Uterus (tissue), 4 donors: ENCODE results near the gene ANKRD61. TPM values are rescaled to one million over a fixed set of nuclear protein-coding genes. Genes with fewer than 3 reads are reported as not detected.
"Not testable (repeated sequence)": the region's sequence is repeated elsewhere in the genome, so short reads cannot be mapped to it uniquely, and the experiment has no call there.

Experiments used
- DNase-seq, 2 donors: peaks; one replicate each; pipeline ENCODE4 v3.0.0-alpha.2; 2019 to 2020
- H3K27ac ChIP-seq, 2 donors: fragments of 200-600 bp; sonication (generic); 1 replicate in 1 of 2; 2 replicates in 1 of 2; pipeline ENCODE4 v1.5.1; 2016 to 2018
- H3K27me3 ChIP-seq, 2 donors: fragments of 200-600 bp; sonication (generic); one replicate each; pipeline ENCODE4 v1.5.1; 2018 to 2019; ENCODE audit warnings: control low read depth in 1 of 2
- H3K36me3 ChIP-seq, 2 donors: fragments of 200-600 bp; sonication (generic); one replicate each; pipeline ENCODE4 v1.5.1; 2019; ENCODE audit warnings: control low read depth in 1 of 2
- H3K4me1 ChIP-seq, 2 donors: fragments of 200-600 bp; sonication (generic); one replicate each; pipeline ENCODE4 v1.5.1; 2018 to 2019; ENCODE audit warnings: control low read depth in 1 of 2
- H3K4me3 ChIP-seq, 2 donors: fragments of 200-600 bp; sonication (generic); 1 replicate in 1 of 2; 2 replicates in 1 of 2; pipeline ENCODE4 v1.5.1; 2018 to 2019; ENCODE audit warnings: mild to moderate bottlenecking in 1 of 2
- H3K9me3 ChIP-seq, 2 donors: fragments of 200-600 bp; sonication (generic); one replicate each; pipeline ENCODE4 v1.5.1; 2019; ENCODE audit warnings: control low read depth in 1 of 2
- POLR2A ChIP-seq, 2 donors: fragments of 450-650 bp; IDR thresholded peaks; one replicate each; pipeline ENCODE4 v1.6.1; 2016; ENCODE audit warnings: antibody characterized with exemption in 2 of 2, mild to moderate bottlenecking in 1 of 2, moderate library complexity in 1 of 2
- intact Hi-C: fragments of 100-400 bp; cut with DNase I; formaldehyde crosslinking; loops from one replicate; pipeline ENCODE4 v1.15.1; 2023; ENCODE audit warnings: low total_unique reads
- total RNA-seq, 4 donors: library from RNA; depleted of rRNA in 3 of 4; stranded (reverse); fragments of >200 nt in 3 of 4; gene quantifications; one replicate each; pipeline versions ENCODE4 v1.1.0 to v1.2.4, GENCODE V29; 2014 to 2023
- TF ChIP-seq, protein P1 (sequence below), 4 experiments: fragments of 200-600 bp in 2 of 4; fragments of 450-650 bp in 2 of 4; sonication (generic) in 2 of 4; IDR thresholded peaks; one replicate each; pipeline ENCODE4 v1.5.1; 2016 to 2019; ENCODE audit warnings: antibody characterized with exemption in 4 of 4, mild to moderate bottlenecking in 2 of 4, moderate library complexity in 1 of 4
- donor health status: DM: yes; HTN: yes; CAD: no.

The ANKRD61 gene
- total RNA-seq, 4 donors from 2014 or later = 0.46 TPM; not detected in 3

DNA sequence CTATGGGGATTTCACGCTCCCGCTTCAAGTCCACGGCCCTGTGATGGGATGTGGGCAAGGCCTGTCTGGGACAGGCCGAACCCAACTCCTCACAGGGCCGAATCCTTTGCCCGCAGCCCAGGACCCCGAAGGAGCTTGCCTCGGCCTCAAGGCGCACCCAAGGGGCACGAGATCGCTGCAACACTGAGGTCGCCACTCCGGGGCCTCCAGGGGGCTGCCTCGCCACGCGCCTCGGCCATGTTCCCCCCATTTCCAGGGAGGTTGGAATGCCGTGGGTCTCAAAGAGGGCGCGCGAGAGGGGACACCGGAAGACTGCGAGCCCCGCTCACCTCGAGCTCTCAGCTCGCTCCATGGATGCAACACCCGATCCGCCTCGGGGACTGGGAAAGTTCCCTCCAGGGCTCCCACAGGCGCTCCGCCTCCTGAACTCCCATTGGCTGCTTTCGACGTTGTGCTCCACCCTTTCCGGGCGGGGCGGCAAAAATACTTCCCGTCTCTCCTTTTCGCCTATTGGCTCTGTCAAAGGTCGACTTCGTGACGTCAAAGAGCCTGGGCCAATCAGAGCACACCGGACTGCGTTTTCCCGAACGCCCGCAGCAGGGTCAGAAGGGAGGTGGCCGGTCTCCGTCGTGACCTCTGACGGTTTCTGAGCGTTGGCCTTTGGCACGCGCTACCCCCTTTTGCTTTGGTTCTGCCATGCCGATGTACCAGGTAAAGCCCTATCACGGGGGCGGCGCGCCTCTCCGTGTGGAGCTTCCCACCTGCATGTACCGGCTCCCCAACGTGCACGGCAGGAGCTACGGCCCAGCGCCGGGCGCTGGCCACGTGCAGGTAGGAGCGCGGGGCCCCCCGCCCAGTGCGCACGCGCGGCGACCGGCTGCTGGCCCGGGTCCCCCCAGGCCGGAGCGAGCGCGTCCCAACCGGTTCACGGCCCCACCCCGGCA is 22.2 kb upstream of the ANKRD61 start, which contains the start of the genes AIMP2 and PMS2:
Gene AIMP2, plus strand, starts transcription at position 605 of the 944 bp plus-strand sequence. Its CDS starts 92 bp downstream, at position 697.
Gene PMS2, minus strand, starts transcription at position 382 of the 944 bp plus-strand sequence. Its CDS starts 30 bp downstream, at position 352.
- TF ChIP-seq, protein P1, sequence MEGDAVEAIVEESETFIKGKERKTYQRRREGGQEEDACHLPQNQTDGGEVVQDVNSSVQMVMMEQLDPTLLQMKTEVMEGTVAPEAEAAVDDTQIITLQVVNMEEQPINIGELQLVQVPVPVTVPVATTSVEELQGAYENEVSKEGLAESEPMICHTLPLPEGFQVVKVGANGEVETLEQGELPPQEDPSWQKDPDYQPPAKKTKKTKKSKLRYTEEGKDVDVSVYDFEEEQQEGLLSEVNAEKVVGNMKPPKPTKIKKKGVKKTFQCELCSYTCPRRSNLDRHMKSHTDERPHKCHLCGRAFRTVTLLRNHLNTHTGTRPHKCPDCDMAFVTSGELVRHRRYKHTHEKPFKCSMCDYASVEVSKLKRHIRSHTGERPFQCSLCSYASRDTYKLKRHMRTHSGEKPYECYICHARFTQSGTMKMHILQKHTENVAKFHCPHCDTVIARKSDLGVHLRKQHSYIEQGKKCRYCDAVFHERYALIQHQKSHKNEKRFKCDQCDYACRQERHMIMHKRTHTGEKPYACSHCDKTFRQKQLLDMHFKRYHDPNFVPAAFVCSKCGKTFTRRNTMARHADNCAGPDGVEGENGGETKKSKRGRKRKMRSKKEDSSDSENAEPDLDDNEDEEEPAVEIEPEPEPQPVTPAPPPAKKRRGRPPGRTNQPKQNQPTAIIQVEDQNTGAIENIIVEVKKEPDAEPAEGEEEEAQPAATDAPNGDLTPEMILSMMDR (IDR thresholded peaks at IDR 0.05) = peak in 1 of 4 experiments; percentile 10
- peak; percentile 38 to 65 for TF ChIP-seq POLR2A (IDR thresholded peaks at IDR 0.05)
- intact Hi-C loops = no loop called here
- Histone ChIP-seq H3K36me3 (no peaks in the 10 kb centered on the region), H3K9me3 (no peaks in the 10 kb centered on the region), H3K27ac (peak within 1 kb of the TSS; percentile 72 to 86), H3K27me3 (no peaks in the 10 kb centered on the region), H3K4me3 (peak within 1 kb of the TSS; percentile 59 to 79), H3K4me1 (no peaks in the 10 kb centered on the region)
- peak; percentile 98 to 99 for DNase-seq

DNA sequence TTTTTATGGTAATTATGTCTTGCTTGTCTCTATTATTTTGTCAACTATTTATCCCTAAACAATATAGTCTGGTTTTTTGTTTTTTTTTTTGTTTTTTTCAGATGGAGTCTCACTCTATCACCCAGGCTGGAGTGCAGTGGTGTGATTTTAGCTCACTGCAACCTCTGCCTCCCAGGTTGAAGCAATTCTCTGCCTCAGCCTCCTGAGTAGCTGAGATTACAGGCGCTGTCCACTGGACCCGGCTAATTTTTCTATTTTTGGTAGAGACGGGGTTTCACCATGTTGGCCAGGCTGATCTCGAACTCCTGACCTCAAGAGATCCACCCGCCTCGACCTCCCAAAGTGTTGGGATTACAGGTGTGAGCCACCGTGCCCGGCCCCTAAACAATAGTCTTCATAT is 20.8 kb upstream of the ANKRD61 start:
- H3K27ac ChIP-seq = not testable (repeated sequence)

DNA sequence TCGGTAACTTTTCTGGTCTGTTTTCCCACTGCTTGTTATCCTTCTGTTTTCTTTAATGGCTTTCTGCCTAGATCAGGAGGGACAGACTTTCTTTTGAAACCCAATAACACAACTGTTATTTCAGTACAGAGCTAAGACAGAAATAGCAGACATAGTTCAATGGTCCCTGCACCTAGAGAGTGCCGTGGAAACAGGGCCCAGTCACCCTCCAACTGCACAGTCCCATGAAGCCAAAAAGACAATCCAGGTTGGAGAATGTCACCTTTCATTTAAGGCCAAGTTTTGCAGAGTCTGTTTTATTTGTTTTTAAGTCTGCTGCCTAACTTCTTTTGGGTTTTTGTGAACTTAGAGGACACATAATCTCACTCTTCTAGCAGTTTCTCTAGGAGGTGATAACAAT is 19.6 kb upstream of the ANKRD61 start:
- H3K4me1 ChIP-seq = peaks cover 0 to 4% of the 10 kb centered on the region in 2 donors
- no peaks in the 10 kb centered on the region for H3K36me3 ChIP-seq
- DNase-seq = no peak
- intact Hi-C loops = no loop called here
- no peaks in the 10 kb centered on the region for H3K27me3 ChIP-seq
- H3K4me3 ChIP-seq = no peak overlapping the region
- no peaks in the 10 kb centered on the region for H3K9me3 ChIP-seq
- TF ChIP-seq, protein P1 (IDR thresholded peaks at IDR 0.05) = no peak
- no peak for TF ChIP-seq POLR2A (IDR thresholded peaks at IDR 0.05)
- H3K27ac ChIP-seq = no peak overlapping the region

More for the DNA sequence above, 20.8 kb upstream of the ANKRD61 start:
- DNase-seq, H3K4me3 ChIP-seq, H3K9me3 ChIP-seq, H3K27me3 ChIP-seq, H3K4me1 ChIP-seq, H3K36me3 ChIP-seq, intact Hi-C loops: not testable (repeated sequence)

DNA sequence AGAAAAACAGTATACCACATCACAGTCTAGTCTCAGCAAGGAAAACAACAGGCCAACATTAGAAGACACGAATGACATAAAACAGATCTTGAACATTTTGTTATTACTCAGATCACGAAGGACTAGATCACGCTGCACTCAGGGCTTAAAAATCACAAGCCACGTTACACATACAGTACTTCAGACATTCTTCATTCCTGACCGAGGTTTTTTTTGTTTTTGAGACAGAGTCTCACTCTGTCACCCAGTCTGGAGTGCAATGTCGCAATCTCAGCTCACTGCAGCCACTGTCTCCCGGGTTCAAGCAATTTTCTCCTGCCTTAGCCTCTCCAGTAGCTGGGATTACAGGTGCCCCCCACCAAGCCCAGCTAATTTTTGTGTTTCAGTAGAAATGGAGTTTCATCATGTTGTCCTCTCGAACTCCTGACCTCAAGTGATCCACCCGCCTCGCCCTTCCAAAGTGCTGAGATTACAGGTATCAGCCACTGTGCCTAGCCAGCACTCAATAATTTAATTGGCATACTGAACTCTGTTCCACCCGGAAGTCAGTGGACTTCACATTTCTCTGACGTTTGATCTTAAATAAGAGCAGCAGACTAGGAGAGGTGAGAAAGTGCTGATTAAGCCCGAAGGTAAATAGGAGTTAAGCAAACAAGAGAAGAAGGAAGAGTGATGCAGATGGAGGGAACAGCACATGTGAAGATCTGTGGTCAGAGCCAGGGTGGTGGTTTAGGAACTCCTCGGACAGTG is 18.6 kb upstream of the ANKRD61 start:
- Histone ChIP-seq H3K27ac (no peak overlapping the region), H3K36me3 (no peaks in the 10 kb centered on the region), H3K27me3 (no peaks in the 10 kb centered on the region), H3K4me3 (no peak overlapping the region), H3K9me3 (no peaks in the 10 kb centered on the region), H3K4me1 (peaks cover 0 to 4% of the 10 kb centered on the region in 2 donors)
- no peak for DNase-seq
- TF ChIP-seq POLR2A (IDR thresholded peaks at IDR 0.05) = no peak
- TF ChIP-seq, protein P1 (IDR thresholded peaks at IDR 0.05) = no peak
- intact Hi-C loops = no loop called here

DNA sequence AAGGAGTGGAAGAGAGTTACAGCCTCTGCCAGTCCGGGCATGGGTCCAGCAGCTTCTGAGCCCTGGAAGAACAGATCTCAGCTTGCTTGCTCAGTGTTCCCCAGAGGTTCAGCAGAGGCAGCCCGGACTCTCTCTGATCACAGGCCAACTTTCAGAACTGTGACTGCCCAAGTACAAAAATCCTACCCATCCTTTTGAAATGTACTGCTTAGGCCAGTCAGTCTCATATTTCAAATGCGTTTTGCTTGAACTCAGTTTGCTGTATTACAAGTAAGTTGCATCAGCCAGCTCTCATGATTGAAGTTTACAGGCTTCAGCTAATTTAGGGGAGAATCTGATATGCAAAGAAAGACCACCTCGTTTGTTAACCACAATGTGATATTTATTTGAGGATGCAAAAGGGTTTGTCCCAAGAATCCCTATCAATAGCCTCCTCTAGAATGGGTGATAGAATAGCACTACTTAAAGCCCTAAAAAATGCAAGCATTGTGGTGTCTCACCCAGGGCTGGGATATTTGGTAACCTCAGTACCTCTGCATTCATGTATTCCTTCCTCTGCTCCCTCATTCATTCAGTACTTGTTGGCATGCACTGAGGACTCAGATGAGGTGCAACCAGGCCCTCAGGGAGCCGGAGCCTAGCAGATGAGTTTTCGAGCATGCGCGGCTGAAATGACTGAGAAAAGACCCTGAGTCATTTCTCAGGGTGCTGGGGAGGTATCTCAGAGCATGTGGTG is 15.1 kb upstream of the ANKRD61 start:
- Histone ChIP-seq H3K4me3 (no peak overlapping the region), H3K9me3 (no peaks in the 10 kb centered on the region), H3K27me3 (no peaks in the 10 kb centered on the region), H3K36me3 (no peaks in the 10 kb centered on the region), H3K4me1 (peaks cover 0 to 4% of the 10 kb centered on the region in 2 donors), H3K27ac (peak overlapping the region; percentile 6 to 48)
- intact Hi-C loops = no loop called here
- TF ChIP-seq POLR2A (IDR thresholded peaks at IDR 0.05) = no peak
- TF ChIP-seq, protein P1 (IDR thresholded peaks at IDR 0.05) = no peak
- peak; percentile 63 to 68 for DNase-seq
